Renal pelvis (tissue), 4 donors: Measurements from ENCODE around the gene ENOSF1. TPM values are rescaled to one million over a fixed set of nuclear protein-coding genes. Genes with fewer than 3 reads are reported as not detected.

Experiments
- DNase-seq: peaks from one replicate; pipeline ENCODE4 v3.0.0-alpha.2; 2013
- polyA plus RNA-seq, 3 donors: library from polyadenylated mRNA; unstranded; fragments of 120-200 nt; gene quantifications; one replicate each; pipeline ENCODE4 v1.2.1, GENCODE V29; 2013; ENCODE audit not compliant: insufficient read length in 3 of 3

ENOSF1 gene
- polyA plus RNA-seq, 3 donors, result 69.2 to 167 (median 145) TPM

GRCh38 chr18:647304-647703, 65.1 kb downstream of the ENOSF1 start:
- no peak for DNase-seq

DNA sequence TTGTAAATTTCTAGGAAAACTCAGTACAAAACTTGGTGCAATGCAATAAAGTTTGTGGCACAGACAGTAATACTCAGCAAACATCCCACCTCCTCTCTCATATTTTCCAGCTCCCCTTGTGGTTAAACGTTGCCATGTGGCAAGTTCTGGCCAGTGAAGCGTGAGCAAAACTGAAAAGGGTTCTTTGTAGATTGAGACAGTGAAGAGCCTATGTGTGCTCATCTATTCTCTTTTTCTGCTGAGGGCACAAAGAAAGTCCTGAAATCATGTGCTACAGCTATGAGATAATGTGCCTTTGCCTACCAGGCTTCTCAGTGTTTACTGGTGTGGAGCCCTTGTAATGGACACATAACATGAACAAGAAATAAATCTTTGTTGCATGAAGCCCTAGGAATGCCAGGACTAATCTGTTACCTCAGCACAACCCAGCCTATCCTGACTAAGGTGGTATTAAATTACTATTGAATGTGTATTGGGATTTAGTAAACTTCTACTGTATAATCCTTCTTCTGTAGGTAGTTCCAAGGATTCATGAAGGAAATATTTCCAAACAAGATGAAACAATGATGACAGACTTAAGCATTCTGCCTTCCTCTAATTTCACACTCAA, 67.9 kb downstream of the ENOSF1 start:
- no peak for DNase-seq

- no peak for DNase-seq
These were observed 71.2 kb downstream of the ENOSF1 start for GRCh38 chr18:641224-641623.

GRCh38 chr18:635171-635570, 77.3 kb downstream of the ENOSF1 start:
- no peak for DNase-seq

- peak; percentile 20 for DNase-seq
These were observed 77.8 kb downstream of the ENOSF1 start for GRCh38 chr18:634551-635045.

GRCh38 chr18:631560-631959, 80.9 kb downstream of the ENOSF1 start:
- no peak for DNase-seq

- no peak for DNase-seq
These were observed 82.9 kb downstream of the ENOSF1 start for GRCh38 chr18:629269-630150.

DNA sequence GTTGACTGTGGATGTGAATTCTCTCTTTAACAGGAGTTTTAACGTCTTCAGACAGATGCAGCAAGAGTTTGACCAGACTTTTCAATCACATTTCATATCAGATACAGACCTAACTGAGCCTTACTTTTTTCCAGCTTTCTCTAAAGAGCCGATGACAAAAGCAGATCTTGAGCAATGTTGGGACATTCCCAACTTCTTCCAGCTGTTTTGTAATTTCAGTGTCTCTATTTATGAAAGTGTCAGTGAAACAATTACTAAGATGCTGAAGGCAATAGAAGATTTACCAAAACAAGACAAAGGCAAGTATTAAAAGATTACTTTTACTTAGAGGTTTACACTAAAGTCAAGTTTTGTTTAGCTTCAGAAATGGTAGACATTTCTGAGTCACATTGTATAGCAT, 85.2 kb downstream of the ENOSF1 start:
- no peak for DNase-seq

GRCh38 chr18:623761-624620, 88.4 kb downstream of the ENOSF1 start:
- DNase-seq, result peak; percentile 48

GRCh38 chr18:622289-622688, 90.1 kb downstream of the ENOSF1 start:
- DNase-seq, result no peak

GRCh38 chr18:621291-622043, 91.0 kb downstream of the ENOSF1 start:
- DNase-seq, result no peak

Other genes with a start within 250 kb of the ENOSF1 start
- 10 to 100 TPM; 20.9 to 28.6 (median 25.4) TPM for gene COLEC12, start 211.9 kb downstream of the ENOSF1 start, polyA plus RNA-seq
- not detected for gene CETN1, start 132.2 kb downstream of the ENOSF1 start, polyA plus RNA-seq
- gene CLUL1, start 115.6 kb downstream of the ENOSF1 start, polyA plus RNA-seq, result 10 to 100 TPM; 12.9 to 16.5 (median 14.3) TPM
- 100 to 1,000 TPM; 125 to 138 (median 133) TPM for gene TYMS, start 55.0 kb downstream of the ENOSF1 start, polyA plus RNA-seq
- 10 to 100 TPM; 59.0 to 63.9 (median 62.3) TPM for gene YES1, start 99.6 kb upstream of the ENOSF1 start, polyA plus RNA-seq
- gene ADCYAP1, start 192.2 kb upstream of the ENOSF1 start, polyA plus RNA-seq, result under 1 TPM; 0.15 to 0.20 (median 0.18) TPM